ENCODE data around the gene ARMC2. TPM values are rescaled to one million over a fixed set of nuclear protein-coding genes. Genes with fewer than 3 reads are reported as not detected.

Gene ARMC2
- total RNA-seq, 2 experiments from 2014 or later = 12.2 to 13.6 TPM

GRCh38 chr6:108996208-108996607 lies 148.0 kb downstream of the ARMC2 start:
- Mint-ChIP-seq H3K4me3 (no peak overlapping the region), H3K4me1 (no peaks in the 10 kb centered on the region), H3K36me3 (ENCODE audit: low read depth) (peaks cover 33% of the 10 kb centered on the region), H3K27me3 (no peaks in the 10 kb centered on the region), H3K27ac (no peak overlapping the region), H3K9me3 (no peaks in the 10 kb centered on the region)
- POLR2A ChIA-PET = no interaction called here
- CTCF ChIA-PET = no interaction called here
- DNase-seq = no peak

GRCh38 chr6:108998485-108998884 lies 150.3 kb downstream of the ARMC2 start:
- DNase-seq = no peak
- POLR2A ChIA-PET = no interaction called here
- Mint-ChIP-seq H3K4me1 (peaks cover 10% of the 10 kb centered on the region), H3K9me3 (no peaks in the 10 kb centered on the region), H3K4me3 (no peak overlapping the region), H3K36me3 (ENCODE audit: low read depth) (peaks cover 25% of the 10 kb centered on the region), H3K27me3 (no peaks in the 10 kb centered on the region), H3K27ac (no peak overlapping the region)
- CTCF ChIA-PET = no interaction called here

- Mint-ChIP-seq H3K9me3 (no peaks in the 10 kb centered on the region), H3K27me3 (no peaks in the 10 kb centered on the region), H3K4me3 (no peak overlapping the region), H3K36me3 (ENCODE audit: low read depth) (peaks cover 25% of the 10 kb centered on the region), H3K4me1 (peaks cover 11% of the 10 kb centered on the region), H3K27ac (no peak overlapping the region)
- POLR2A ChIA-PET = no interaction called here
- CTCF ChIA-PET = no interaction called here
- no peak for DNase-seq
These were observed 151.2 kb downstream of the ARMC2 start for GRCh38 chr6:108999428-108999827.

GRCh38 chr6:109000289-109000688 lies 152.1 kb downstream of the ARMC2 start:
- H3K27me3 Mint-ChIP-seq = no peaks in the 10 kb centered on the region
- no peaks in the 10 kb centered on the region for H3K9me3 Mint-ChIP-seq
- H3K4me3 Mint-ChIP-seq = no peak overlapping the region
- CTCF ChIA-PET = no interaction called here
- POLR2A ChIA-PET = no interaction called here
- H3K36me3 Mint-ChIP-seq (ENCODE audit: low read depth) = peaks cover 25% of the 10 kb centered on the region
- DNase-seq = no peak
- no peak overlapping the region for H3K27ac Mint-ChIP-seq
- H3K4me1 Mint-ChIP-seq = peaks cover 14% of the 10 kb centered on the region

- H3K4me1 Mint-ChIP-seq = peaks cover 16% of the 10 kb centered on the region
- ChIA-PET CTCF (no interaction called here), POLR2A (interaction anchor here (1.5 kb wide), 1 partner anchor 80 kb away, joined by 4 read pairs; no protein-coding TSS in a partner anchor)
- H3K9me3 Mint-ChIP-seq = no peaks in the 10 kb centered on the region
- DNase-seq = no peak
- H3K4me3 Mint-ChIP-seq = no peak overlapping the region
- H3K27ac Mint-ChIP-seq = no peak overlapping the region
- no peaks in the 10 kb centered on the region for H3K27me3 Mint-ChIP-seq
- H3K36me3 Mint-ChIP-seq (ENCODE audit: low read depth) = peaks cover 20% of the 10 kb centered on the region
These were observed 153.2 kb downstream of the ARMC2 start for GRCh38 chr6:109001291-109001894.

- Mint-ChIP-seq H3K9me3 (no peaks in the 10 kb centered on the region), H3K4me1 (peaks cover 24% of the 10 kb centered on the region), H3K27ac (no peak overlapping the region), H3K27me3 (peaks cover 3% of the 10 kb centered on the region), H3K4me3 (no peak overlapping the region), H3K36me3 (ENCODE audit: low read depth) (peaks cover 27% of the 10 kb centered on the region)
- ChIA-PET CTCF (no interaction called here), POLR2A (interaction anchor here (1.5 kb wide), 1 partner anchor 80 kb away, joined by 4 read pairs; no protein-coding TSS in a partner anchor)
- no peak for DNase-seq
These were observed 154.0 kb downstream of the ARMC2 start for GRCh38 chr6:109002051-109002697.

GRCh38 chr6:109002882-109003281 lies 154.7 kb downstream of the ARMC2 start:
- H3K36me3 Mint-ChIP-seq (ENCODE audit: low read depth) = peaks cover 23% of the 10 kb centered on the region
- no peak overlapping the region for H3K4me3 Mint-ChIP-seq
- ChIA-PET CTCF (no interaction called here), POLR2A (interaction anchor here (1.5 kb wide), 1 partner anchor 81 kb away, joined by 4 read pairs; no protein-coding TSS in a partner anchor)
- no peaks in the 10 kb centered on the region for H3K9me3 Mint-ChIP-seq
- H3K27ac Mint-ChIP-seq = no peak overlapping the region
- H3K4me1 Mint-ChIP-seq = peaks cover 28% of the 10 kb centered on the region
- DNase-seq = no peak
- peaks cover 3% of the 10 kb centered on the region for H3K27me3 Mint-ChIP-seq

GRCh38 chr6:109006818-109007217 lies 158.6 kb downstream of the ARMC2 start:
- ChIA-PET CTCF (no interaction called here), POLR2A (interaction anchor here (1.6 kb wide), 1 partner anchor 88 kb away, joined by 5 read pairs; the partner anchor contains the start of genes CEP57L1 and SESN1)
- H3K4me3 Mint-ChIP-seq = peak overlapping the region; percentile 38
- H3K27ac Mint-ChIP-seq = no peak overlapping the region
- peaks cover 11% of the 10 kb centered on the region for H3K36me3 Mint-ChIP-seq (ENCODE audit: low read depth)
- no peak for DNase-seq
- peaks cover 44% of the 10 kb centered on the region for H3K4me1 Mint-ChIP-seq
- peaks cover 5% of the 10 kb centered on the region for H3K27me3 Mint-ChIP-seq
- H3K9me3 Mint-ChIP-seq = no peaks in the 10 kb centered on the region

- ChIA-PET CTCF (no interaction called here), POLR2A (interaction anchor here (0.7 to 3.7 kb wide), 8 partner anchors 29 to 449 kb away, joined by 3 to 16 read pairs (median 4); partner anchors contain the start of genes CEP57L1 and SESN1)
- Mint-ChIP-seq H3K4me3 (peak overlapping the region; percentile 87), H3K4me1 (peaks cover 37% of the 10 kb centered on the region), H3K27ac (no peak overlapping the region), H3K27me3 (peaks cover 7% of the 10 kb centered on the region), H3K9me3 (no peaks in the 10 kb centered on the region), H3K36me3 (ENCODE audit: low read depth) (peaks cover 9% of the 10 kb centered on the region)
- no peak for DNase-seq
These were observed 159.3 kb downstream of the ARMC2 start for GRCh38 chr6:109007521-109007920.

GRCh38 chr6:109008054-109008453 lies 159.8 kb downstream of the ARMC2 start:
- peak overlapping the region; percentile 38 for H3K27ac Mint-ChIP-seq
- peak overlapping the region; percentile 87 for H3K4me3 Mint-ChIP-seq
- CTCF ChIA-PET = no interaction called here
- no peaks in the 10 kb centered on the region for H3K9me3 Mint-ChIP-seq
- peaks cover 8% of the 10 kb centered on the region for H3K27me3 Mint-ChIP-seq
- H3K36me3 Mint-ChIP-seq (ENCODE audit: low read depth) = peaks cover 9% of the 10 kb centered on the region
- no peak for DNase-seq
- H3K4me1 Mint-ChIP-seq = peaks cover 37% of the 10 kb centered on the region
- POLR2A ChIA-PET = interaction anchor here (0.7 to 3.7 kb wide), 11 partner anchors 28 to 450 kb away, joined by 3 to 16 read pairs (median 5); partner anchors contain the start of genes CEP57L1 and SESN1

- CTCF ChIA-PET = interaction anchor here (1.0 kb wide), 1 partner anchor 467 kb away, joined by 3 read pairs; no protein-coding TSS in a partner anchor
- Mint-ChIP-seq H3K4me1 (peaks cover 36% of the 10 kb centered on the region), H3K27me3 (peaks cover 8% of the 10 kb centered on the region)
These were observed 160.5 kb downstream of the ARMC2 start for GRCh38 chr6:109008537-109009235.

GRCh38 chr6:109009236-109009961 lies 161.2 kb downstream of the ARMC2 start:
- POLR2A ChIA-PET = interaction anchor here (0.7 to 3.7 kb wide), 15 partner anchors 20 to 482 kb away, joined by 3 to 16 read pairs (median 3); partner anchors contain the start of genes CEP57L1 and SESN1
- Mint-ChIP-seq H3K27me3 (peaks cover 8% of the 10 kb centered on the region), H3K27ac (peak overlapping the region; percentile 72), H3K36me3 (ENCODE audit: low read depth) (peaks cover 9% of the 10 kb centered on the region), H3K9me3 (no peaks in the 10 kb centered on the region), H3K4me3 (peak overlapping the region; percentile 88), H3K4me1 (peaks cover 39% of the 10 kb centered on the region)
- DNase-seq = peak; percentile 92
- CTCF ChIA-PET = interaction anchor here (0.9 to 1.0 kb wide), 2 partner anchors 116 to 468 kb away, joined by 3 read pairs; no protein-coding TSS in a partner anchor

More at GRCh38 chr6:109008537-109009235, 160.5 kb downstream of the ARMC2 start:
- peak; percentile 26 for DNase-seq
- POLR2A ChIA-PET = interaction anchor here (0.7 to 3.7 kb wide), 13 partner anchors 20 to 450 kb away, joined by 3 to 16 read pairs (median 7); partner anchors contain the start of genes CEP57L1 and SESN1
- H3K36me3 Mint-ChIP-seq (ENCODE audit: low read depth) = peaks cover 9% of the 10 kb centered on the region
- H3K9me3 Mint-ChIP-seq = no peaks in the 10 kb centered on the region
- H3K4me3 Mint-ChIP-seq = peak overlapping the region; percentile 87
- peak overlapping the region; percentile 76 for H3K27ac Mint-ChIP-seq

Data from activated CD4-positive, alpha-beta memory T cell treated with anti-CD3 and anti-CD28 coated beads, Interleukin-2, amount 10 ng/mL, durations not matched to agents 7 days and 5 days (primary cell).